NCI-H128 (cell line): Measurements from ENCODE around the gene HOXA1.

Experiments
- DNase-seq: peaks from one replicate; lab custom pipeline; 2025; ENCODE audit not compliant: unreplicated experiment; lab: John Stamatoyannopoulos, UW

The HOXA1 gene

GRCh38 chr7:27106181-27106900 lies 10.5 kb upstream of the HOXA1 start:
- no peak for DNase-seq

GRCh38 chr7:27105301-27106031 lies 9.7 kb upstream of the HOXA1 start:
- DNase-seq, result no peak

- DNase-seq, result no peak
Observed at GRCh38 chr7:27104341-27105058, 8.7 kb upstream of the HOXA1 start.

- DNase-seq, result no peak
Observed at GRCh38 chr7:27103489-27104226, 7.9 kb upstream of the HOXA1 start.

GRCh38 chr7:27102581-27103442 lies 7.0 kb upstream of the HOXA1 start, which contains the start of gene HOXA2:
Gene HOXA2 (minus strand): TSS chr7:27102683. CDS start chr7:27102500, 183 bp downstream.
- DNase-seq, result no peak

- DNase-seq, result no peak
Observed at GRCh38 chr7:27101957-27102580, 6.3 kb upstream of the HOXA1 start.

GRCh38 chr7:27101171-27101956 lies 5.6 kb upstream of the HOXA1 start:
- no peak for DNase-seq

GRCh38 chr7:27100694-27101170 lies 4.9 kb upstream of the HOXA1 start:
- DNase-seq, result no peak

GRCh38 chr7:27099453-27100370 lies 3.9 kb upstream of the HOXA1 start:
- no peak for DNase-seq

- no peak for DNase-seq
Observed at GRCh38 chr7:27098578-27099451, 3.0 kb upstream of the HOXA1 start.

- DNase-seq, result no peak
Observed at GRCh38 chr7:27097686-27098577, 2.1 kb upstream of the HOXA1 start.

- no peak for DNase-seq
Observed at GRCh38 chr7:27096768-27097514, 1.1 kb upstream of the HOXA1 start.

GRCh38 chr7:27095050-27095896 lies 527 bp downstream of the HOXA1 start:
- no peak for DNase-seq
